Measurements from ENCODE around the gene MIPEP.

Gene MIPEP

DNA sequence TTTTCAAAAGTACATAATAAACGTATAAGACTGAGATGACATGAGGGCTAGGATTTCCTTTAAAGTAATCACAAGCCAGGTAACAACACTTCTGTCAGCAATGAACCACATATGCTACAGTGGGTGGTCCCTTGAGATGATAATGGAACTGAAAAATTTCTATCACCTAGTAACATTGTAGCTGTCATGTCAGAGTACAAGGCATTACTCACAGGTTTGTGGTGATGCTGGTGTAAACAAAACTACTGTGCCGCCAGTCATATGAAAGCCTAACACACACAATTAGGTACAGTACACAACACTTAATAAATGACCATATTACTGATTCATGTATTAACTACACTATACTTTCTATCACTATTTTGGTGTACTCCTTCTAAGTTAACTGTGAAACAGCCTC is 36.8 kb downstream of the MIPEP start:
- no peak for DNase-seq (ENCODE audit: low spot score)

DNA sequence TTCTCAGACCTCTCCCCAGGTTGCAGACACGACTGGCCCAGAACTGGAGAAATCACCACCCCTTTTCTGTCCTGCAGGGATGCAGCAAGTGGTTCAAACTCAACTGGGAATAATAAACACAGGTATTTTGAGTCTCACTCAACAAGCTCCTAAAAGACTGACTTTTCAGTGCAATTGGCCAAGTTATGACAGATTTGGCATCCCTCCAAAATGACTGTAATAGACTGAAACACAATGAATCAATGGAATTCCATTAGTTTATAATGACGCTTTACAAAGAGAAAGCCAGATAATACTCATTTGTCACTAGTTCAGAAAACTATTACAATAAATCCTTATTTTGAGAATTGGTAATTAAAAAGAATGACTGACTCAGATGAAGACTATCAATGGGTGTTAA is 38.1 kb downstream of the MIPEP start:
- DNase-seq (ENCODE audit: low spot score): no peak

DNA sequence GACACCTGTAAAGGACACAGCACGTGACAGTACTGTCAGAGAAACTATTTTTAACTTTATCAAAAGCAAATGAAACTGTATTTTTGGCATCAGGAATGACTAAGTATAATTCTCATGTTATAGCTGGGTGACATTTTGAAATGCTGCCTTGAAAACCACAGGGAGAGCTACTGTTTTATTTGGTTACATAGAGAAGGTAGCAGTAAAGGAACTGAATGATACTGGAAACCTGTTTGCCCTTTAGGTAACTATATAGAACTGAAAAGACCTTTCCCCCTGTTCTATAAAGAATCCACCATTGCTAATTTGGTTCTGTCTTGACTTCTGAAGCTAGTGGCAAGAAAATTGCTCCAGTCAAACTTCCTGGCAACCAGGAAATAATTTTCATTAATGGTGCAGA is 39.1 kb downstream of the MIPEP start:
- no peak for DNase-seq (ENCODE audit: low spot score)

DNA sequence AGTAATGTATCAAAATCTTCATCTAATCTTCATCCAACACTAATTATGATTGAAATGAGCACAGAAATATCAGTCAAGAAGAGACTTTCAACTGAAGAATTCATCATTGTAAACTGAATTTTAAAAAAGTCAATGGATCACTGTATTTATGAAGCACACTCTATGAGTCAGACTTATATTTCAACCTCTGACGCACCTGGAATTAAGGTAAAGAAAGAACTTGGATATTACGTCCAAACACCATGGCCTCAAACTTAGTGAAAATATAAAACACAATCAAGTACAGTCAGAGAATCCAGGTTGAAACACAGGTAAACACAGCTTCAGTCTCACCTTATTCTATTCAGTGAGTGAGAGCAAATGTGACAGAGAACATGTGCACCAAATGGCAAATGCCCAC is 39.5 kb downstream of the MIPEP start:
- DNase-seq (ENCODE audit: low spot score): no peak

DNA sequence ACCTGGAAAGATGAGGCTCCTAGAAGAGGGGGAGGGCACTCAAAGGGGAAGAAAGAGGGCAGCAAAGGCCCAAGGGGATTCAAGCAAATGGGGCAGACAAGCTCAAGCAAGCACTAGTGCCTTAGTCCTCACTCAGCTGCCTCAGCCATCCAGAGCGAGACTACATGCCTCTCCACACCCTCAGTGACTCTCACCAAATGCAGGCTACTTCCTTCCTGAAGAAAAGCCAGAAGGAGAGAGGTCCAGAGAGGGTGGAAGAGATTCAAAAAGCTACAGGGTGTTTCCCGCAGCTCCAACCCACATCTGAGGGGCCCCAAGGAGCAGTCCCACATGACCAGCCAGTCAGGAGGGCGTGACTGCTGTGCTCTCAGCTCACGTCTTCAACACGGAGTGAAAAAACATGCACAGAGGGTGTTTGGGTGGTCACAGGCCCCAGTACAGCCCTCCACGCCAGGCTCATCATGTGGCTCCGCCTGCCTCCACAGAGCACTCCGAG is 40.5 kb downstream of the MIPEP start:
- DNase-seq (ENCODE audit: low spot score): no peak

DNA sequence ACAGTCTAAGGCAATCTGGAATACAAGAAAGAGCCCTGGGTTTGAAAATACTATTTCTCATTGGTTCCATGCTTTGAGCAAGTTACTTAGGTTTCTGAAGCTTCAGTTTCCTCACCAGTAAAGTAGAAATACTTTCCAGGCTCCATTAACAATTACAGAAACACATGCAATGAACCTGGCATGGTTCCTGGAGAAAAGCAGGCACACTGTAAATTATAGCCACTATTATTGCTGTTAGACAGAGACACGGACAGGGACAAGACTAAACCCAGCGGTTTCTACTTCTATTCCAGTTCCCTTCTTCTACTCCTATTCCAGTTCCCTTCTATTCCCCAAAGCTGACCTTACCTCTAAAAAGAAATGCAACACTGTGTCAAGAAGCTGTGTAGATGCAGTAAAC is 41.2 kb downstream of the MIPEP start:
- no peak for DNase-seq (ENCODE audit: low spot score)

DNA sequence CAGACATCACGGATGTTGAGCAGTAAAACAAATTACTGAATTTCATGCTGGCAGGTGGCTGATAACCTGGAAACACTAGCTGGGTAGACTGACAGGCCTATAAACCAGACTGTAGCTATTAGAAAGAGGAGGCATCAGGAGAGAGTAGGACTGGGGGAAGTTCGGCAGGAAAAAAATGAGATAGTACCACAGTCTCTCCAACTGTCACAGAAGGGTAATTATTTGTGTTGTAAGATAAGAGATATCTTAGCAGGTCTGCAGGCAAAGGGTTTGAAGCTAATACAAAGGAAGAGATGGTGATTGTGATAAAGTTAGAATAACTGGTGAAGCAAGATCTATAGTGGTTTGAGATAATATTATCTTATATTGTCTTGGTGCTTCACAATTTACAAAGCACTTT is 41.7 kb downstream of the MIPEP start:
- no peak for DNase-seq (ENCODE audit: low spot score)

DNA sequence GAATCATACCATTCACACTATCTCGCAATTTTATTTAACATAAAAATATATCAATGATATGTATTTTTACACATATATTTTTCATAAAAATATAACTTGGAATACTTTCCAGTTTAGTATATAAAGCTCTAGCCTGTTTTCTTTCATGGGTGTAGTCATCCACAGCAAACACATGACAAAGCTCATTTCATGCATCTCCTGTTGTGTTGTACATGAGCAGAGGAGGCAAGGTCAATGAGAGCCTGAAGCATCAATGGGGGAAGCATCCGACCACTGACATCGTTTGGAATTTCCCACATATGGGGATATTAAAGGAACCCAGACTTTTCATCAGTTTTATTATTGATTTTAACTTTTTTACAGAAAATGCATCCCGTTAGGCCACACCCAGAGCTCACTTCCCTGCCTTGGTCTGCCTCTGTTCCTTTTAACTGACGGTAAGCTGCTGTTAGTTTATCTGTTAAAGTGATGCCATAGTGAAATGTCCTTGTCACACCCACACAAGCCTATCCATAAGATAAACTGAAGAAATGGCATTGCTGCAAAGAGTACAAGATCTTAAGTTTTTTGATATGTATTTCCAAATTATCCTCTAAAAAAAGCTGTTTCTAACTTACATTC is 44.0 kb downstream of the MIPEP start:
- no peak for DNase-seq (ENCODE audit: low spot score)

DNA sequence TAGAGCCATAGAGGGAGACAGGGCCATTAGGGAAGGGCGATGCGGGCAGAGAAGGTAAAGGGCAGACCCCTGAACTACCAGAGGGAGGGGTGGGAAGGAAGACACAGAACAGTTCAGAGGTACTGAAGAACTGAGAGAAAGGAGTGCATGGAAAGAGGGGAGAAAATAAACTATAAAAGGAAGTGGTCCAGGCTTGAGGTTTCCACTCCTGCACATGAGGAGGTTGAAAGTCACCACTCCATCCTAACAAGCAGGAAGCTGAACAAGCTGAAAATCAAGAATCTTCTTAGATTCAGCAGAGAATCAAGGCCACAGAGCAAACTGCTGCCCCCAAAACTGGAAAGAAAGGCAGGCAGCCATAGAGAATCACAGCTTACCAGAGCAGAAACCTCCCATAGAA is 45.1 kb downstream of the MIPEP start:
- DNase-seq (ENCODE audit: low spot score): no peak

DNA sequence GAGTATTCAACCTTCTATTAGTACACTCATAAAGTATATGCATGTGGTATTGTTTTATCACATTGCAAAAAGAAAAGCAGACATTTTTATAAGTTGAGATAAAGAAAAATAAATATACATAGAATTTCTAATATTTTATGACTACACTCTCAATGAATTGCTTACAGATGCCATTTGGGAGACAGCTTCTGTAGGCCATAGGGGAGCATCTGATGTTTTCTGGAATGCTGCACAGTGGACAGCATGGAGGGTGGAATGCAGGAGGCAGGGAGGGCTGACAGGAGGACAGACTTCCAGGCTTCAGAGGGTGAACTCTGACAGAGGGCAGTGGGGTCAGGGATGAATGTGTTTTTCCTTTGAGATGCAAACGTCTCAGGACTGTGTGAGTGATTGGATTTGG is 45.8 kb downstream of the MIPEP start:
- DNase-seq (ENCODE audit: low spot score): no peak

DNA sequence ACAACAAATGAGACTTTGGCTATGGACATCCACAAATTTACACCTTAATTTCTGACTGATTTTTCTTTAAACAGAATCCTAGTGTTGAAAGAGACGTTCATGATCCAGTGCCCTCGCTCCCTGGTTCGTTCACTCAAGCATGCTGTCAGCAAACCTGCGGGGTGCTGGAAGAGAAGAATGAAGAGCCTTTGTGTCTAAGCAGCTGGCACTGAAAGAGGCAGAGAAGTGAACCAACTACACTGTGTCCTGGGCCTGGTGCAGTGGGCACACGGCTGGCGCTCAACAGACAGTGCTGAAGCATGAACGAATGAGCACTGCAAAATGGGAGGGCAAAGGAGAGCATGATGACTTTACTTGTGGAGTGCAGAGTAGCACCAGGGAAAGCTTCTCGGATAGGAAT is 46.8 kb downstream of the MIPEP start:
- peak; percentile 11 for DNase-seq (ENCODE audit: low spot score)

DNA sequence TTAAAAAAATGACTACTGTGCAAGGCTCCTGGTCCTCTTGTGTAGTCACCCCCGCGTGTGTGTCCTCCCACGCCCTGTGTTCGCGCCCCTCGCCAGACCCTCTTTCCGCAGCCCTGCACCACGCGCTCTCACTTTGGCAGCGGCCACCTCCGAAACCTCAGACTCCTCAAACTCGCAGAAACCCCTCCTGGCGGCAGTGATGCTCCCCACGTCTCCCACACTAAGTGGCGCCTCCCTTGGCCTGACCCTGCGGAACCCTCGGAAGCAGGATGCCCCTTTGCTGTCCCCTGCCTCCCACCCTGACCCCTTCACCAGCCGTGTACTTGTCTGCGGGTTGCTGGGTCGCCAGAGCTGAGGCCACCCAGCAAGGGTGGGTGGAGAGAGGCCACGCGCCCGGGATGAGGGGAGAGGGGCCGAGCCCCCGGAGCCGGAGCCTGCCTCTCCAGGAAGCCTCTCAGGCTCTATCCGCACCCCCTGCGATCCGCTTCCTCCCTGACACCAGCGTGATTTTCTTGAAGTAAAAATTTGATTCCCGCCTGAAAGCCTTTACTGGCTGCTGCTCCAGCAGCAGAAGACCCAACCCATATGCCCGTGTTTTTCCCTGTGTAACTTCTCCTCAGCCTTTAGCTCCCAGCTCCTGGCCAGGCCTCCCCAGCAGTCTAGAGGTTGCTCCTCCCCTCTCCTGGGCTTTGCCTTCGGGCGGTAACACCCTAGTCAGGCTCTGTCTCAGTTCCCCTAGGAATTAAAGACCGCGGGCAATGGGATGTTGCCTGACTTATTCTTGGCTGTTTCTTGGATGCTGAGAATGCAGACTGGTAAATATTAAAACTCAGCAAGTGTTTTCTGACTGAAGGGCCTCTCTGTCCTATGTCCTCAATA is 55.2 kb downstream of the MIPEP start:
- no peak for DNase-seq (ENCODE audit: low spot score)

DNA sequence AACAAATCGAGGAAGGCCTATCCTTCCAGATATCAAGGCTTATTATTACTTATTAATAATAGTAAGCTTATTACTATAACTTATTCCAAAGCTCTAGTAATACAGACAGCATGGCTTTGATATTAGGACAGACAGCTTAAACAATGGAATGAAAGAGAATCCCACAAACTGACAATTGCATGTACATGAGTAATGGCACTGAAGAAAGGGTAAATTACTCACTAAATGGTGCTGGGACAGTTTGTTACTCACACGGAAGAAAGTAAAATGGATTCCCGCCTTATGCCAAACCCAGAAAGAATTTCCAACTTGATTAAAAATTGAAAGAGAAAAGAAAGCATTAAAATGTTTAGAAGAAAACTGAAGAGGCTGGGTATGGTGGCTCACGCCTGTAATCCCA is 60.3 kb downstream of the MIPEP start:
- no peak for DNase-seq (ENCODE audit: low spot score)

DNA sequence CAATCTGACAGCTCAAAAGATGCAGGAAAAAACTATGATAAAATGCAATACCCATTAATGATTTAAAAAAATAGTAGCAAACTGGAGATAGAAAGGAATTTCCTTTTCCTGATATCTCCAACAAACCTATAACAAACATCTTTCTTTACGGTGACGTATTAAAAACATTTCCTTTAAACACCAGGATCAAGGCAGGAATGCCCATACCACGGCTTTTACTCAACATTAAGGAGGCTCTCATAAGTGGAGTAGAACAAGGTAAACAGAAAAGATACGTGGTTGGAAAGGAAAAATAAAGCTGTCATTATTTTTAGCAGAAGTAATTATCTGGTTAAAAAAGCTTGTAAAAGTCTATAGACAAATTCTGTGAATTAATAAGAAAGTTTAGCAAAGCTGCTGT is 61.1 kb downstream of the MIPEP start:
- DNase-seq (ENCODE audit: low spot score): no peak

DNA sequence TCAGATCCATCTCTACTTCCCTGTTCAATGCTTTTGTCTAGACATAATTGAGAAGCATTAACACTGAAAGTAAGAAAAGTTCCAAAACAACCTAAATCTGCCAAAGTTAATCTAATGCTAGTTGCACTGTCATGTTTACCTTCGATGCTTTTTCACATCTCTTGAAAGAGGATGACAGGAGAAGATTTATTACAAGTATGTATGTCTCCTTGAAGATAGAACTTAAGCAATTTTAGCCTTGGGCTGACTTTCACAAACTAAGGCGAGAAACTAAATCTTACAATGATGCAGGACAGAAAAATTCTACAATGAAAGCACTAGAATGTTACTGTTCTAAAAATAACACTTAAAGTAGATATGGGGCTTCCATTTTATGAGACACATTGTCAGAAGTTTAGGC is 64.0 kb downstream of the MIPEP start:
- DNase-seq (ENCODE audit: low spot score): no peak

DNA sequence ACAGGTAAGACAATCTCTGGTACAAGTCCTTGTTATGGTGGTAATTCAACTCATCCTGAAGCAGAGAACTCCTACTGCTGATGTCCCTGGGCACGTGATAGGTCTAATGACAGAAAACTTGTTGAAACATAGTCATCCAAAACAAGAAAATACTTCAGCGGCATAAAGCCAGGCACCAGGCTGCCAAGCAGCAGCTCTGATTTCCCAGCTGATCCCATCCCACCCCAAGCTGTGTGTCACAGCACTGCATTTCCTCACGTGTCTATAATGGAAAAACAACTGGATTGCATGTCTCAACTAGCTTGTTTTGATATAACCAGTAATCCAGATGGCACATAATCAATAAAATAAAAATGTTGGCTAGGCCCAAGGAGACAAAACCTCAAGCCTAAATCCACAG is 64.8 kb downstream of the MIPEP start:
- no peak for DNase-seq (ENCODE audit: low spot score)

DNA sequence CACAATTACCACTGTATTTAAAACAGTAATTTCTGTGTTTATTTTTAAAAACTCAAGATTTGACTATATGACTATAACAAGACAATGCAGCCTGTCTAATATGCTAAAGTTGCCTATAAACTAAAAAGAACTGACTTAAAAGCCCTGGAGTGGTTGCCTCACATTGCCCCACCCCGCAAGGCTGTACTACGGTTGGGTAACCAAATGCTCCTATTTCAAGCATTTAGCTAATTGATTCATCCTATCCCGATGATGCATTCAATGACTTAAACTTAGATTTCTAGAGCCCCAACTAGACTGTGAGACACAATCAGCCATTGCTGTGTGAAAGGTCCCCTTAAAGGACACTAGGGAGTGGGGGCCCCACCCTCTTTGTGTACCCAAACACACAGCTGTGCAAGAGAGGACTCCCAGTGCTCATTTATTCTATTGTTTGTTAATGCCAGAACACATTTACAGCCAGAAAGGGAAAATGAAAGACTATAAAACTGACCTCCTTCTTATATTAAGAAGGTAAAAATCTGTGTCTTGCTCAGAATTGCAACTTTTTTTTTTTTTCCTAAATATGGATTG is 66.9 kb downstream of the MIPEP start:
- peak; percentile 33 for DNase-seq (ENCODE audit: low spot score)

DNA sequence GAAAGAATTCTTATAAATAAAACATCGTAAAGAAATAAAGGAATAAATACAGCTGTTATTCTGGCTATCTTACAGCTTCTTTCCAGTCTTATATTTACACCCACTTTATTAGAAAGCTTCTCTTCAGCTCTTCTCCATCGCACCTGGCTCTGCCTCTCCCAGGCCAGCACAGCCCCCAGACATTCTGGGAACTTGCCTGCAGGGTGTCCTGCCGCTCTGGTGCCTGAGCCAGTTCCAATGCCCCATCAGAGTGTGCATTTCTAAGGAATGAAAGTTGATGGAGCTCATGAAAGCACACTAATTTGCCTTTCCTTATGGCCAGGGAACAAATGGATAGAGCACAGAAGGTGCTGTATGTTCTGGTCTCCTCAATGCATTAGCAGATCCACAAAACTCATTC is 68.7 kb downstream of the MIPEP start:
- no peak for DNase-seq (ENCODE audit: low spot score)

DNA sequence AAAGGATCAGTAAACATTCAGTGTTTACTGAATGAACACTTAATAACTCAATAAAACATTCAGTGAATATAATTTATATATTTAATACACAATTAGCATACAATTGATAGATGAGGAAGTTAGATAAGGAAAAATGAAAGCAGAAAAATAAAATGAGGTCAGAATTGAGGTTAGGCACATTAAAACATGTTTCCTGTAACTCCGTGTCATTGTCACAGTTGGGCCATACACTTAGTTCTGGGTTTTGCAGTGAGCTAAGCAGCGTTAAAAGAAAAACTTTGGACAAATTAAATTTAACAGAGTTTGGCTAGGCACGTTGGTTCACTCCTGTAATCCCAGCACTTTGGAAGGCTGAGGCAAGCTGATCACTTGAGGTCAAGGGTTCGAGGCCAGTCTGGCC is 71.4 kb downstream of the MIPEP start:
- DNase-seq (ENCODE audit: low spot score): no peak

DNA sequence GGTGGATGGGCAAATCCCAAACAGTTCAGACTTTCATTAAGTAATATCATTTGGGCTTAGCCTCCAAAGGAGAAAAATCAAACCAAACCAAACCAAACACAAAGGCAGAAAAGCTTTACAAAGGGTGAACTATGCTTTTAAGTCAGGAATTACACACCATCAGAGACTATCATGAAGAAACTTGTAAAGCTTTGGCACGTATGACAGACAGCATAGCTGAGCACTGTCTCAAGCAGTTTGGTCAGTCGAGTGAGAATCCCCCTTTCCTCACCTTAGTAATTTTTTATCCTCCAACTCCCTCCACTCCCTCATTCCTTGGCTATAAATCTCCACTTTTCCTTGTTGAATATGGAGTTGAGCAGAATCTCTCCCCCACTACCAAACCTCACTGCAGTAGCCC is 72.1 kb downstream of the MIPEP start:
- no peak for DNase-seq (ENCODE audit: low spot score)

DNA sequence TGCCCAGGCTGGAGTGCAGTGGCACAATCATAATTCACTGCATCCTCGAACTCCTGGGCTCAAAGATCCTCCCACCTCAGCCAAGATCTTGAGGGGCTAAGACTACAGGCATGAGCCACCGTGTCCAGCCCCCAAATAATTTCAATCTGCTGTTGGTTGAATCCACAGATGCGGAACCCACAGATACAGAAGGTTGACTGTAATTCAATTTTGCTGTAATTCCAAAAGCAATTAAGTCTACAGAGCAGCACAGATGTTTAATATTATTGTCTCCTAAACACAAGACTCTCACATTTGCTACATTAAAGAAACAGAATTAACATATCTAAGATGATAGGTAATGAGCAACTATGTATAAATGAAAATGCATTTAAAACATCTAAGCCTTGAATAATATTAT is 75.6 kb downstream of the MIPEP start:
- DNase-seq (ENCODE audit: low spot score): no peak

DNA sequence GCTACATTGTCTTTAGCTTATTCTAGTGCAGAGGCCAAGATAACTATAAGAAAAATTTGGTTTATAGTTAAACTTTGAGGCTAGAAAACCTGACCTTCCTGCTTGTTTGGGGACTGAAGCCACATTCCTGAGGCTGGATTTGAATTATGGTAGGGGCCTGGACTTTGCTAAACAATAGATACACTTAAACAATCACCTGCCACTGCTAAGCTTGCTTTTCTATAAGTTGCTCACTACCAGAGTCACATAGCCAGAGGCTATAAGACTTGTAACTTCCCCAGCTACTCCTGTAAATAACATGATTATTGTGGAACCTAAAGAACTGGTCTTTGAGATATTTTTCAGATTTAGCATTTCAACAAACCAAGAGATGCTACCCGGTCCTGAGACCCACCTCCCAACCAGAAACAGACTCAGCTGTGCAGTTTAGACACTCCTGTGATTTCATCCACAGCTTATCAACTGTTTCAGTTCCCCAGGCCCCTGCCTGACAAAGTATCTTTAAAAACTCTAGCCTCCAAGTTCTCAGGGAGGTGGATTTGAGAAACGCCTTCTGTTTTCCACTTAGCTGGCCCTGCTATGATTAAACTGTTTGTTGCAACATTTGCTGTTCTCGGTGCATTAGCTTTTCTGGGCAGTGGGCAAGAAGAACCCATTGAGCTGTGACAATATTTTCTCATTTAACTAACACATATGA is 77.7 kb downstream of the MIPEP start:
- no peak for DNase-seq (ENCODE audit: low spot score)
